ENCODE measurements around the gene FBXO28.
"Not testable (repeated sequence)": the region's sequence is repeated elsewhere in the genome, so short reads cannot be mapped to it uniquely, and the experiment has no call there.

Gene FBXO28

GRCh38 chr1:224192082-224192788, 78.3 kb downstream of the FBXO28 start:
- no peak for DNase-seq

DNA sequence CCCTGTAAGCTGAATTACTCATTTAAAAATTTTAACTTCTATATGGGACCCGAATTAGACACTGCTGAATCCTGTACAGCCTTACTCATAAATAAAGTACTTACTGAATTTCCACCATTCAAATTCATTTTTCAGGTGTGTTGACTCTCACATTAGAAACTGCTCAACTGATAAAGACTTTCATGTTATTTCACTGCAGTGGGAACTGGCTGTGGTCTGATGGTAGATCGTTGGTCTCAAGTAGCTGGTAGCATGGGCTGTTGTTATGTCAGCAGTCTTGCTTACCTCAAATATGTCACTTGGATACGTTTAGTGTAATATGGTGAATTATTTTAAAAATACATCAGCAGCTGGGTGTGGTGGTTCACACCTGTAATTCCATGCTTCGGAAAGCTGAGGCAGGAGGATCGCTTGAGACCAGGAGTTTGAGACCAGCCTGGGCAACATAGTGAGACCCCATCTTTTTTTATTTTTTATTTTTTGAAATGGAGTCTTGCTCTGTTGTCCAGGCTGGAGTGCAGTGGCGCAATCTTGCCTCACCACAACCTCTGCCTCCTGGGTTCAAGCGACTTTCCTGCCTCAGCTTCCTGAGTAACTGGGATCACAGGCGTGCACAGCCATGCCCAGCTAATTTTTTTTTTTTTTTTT, 79.5 kb downstream of the FBXO28 start:
- DNase-seq: no peak

DNA sequence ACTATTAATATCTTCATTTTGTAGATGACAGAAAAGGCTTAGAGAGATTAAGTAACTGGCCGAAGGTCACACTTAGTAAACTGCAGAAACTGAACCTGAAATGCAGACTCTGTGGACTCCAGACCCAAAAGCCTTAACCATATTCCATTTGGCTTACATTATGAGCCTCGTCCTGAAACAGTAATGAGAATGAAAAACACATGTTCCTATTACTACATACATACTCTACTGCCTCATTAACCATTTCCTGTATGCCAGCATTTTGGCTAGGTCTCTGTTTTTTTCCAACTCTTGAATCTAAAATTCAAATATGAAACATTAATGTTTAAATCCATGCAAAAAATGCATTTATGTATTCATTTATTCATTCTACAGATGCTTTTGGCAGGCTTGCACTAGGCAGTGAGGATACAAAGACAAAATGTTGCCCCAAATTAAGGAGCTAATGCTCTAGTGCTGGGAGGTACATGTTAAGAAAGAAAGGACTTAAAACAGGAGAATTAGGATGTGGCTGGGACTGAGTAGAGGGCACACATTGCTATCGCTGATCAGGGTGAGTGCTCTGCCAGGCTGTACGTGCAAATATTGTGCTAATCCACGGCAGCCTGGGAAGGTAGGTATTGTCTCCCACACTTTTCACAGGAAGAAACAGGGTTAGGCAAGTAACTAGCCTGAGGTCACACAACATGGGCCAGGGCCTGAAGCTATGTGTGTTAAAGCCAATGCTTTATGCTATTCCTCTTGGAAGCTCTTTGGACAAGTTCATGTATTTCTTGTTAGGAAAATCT, 83.1 kb downstream of the FBXO28 start:
- no peak for DNase-seq

GRCh38 chr1:224198572-224198971, 84.7 kb downstream of the FBXO28 start:
- DNase-seq: no peak

- no peak for DNase-seq
These were observed 85.8 kb downstream of the FBXO28 start for GRCh38 chr1:224199679-224200078.

GRCh38 chr1:224201383-224201782, 87.5 kb downstream of the FBXO28 start:
- no peak for DNase-seq

DNA sequence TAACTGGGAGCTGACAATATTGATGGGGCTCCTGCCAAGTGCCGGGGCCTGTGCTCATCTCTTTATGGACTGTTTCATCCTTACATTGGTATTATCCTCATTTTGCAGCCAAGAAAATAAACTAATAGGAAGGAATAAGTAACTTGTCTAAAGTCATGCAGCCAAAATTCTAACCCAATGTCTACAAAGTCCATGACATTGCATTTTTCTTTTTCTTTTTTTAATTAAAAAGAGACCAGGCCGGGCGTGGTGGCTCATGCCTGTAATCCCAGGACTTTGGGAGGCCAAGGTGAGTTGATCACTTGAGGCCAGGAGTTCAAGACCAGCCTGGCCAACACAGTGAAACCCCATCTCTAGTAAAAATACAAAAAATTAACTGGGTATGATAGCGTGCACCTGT, 87.9 kb downstream of the FBXO28 start:
- DNase-seq: no peak

- DNase-seq: no peak
These were observed 89.5 kb downstream of the FBXO28 start for GRCh38 chr1:224203243-224204016.

GRCh38 chr1:224205438-224205840, 91.5 kb downstream of the FBXO28 start:
- DNase-seq: no peak

- DNase-seq: not testable (repeated sequence)
These were observed 92.1 kb downstream of the FBXO28 start for GRCh38 chr1:224205931-224206538.

- no peak for DNase-seq
These were observed 97.5 kb downstream of the FBXO28 start for GRCh38 chr1:224211206-224211962.

All from activated CD4-positive, CD25-positive, alpha-beta regulatory T cell treated with anti-CD3 and anti-CD28 coated beads, Interleukin-2, amount 50 U/mL, for 72 hours (primary cell).